Right ventricle myocardium inferior (tissue), 1 donor: ENCODE measurements around the gene CD63. TPM values are rescaled to one million over a fixed set of nuclear protein-coding genes. Genes with fewer than 3 reads are reported as not detected.
"Not testable (repeated sequence)": the region's sequence is repeated elsewhere in the genome, so short reads cannot be mapped to it uniquely, and the experiment has no call there.

Experiments used
- ATAC-seq: fragments of 200-7000 bp; cut with Tn5 transposase; one replicate; pipeline ENCODE4 v1.9.1; 2020; ENCODE audit warnings: mild to moderate bottlenecking, moderate library complexity
- DNase-seq: peaks from one replicate; pipeline ENCODE4 v3.0.0; 2021; ENCODE audit errors: missing footprints
- intact Hi-C: fragments of 100-400 bp; cut with DNase I; formaldehyde crosslinking; loops from one replicate; pipeline ENCODE4 v1.11.0; 2022
- long read RNA-seq: library from polyadenylated mRNA; unstranded; transcript quantifications from one replicate; pipeline ENCODE4 v2.0.0, GENCODE V29; 2021
- total RNA-seq: library from RNA; stranded (reverse); fragmentation: NEBNext Ultra II Directional; extraction: Animal tissue kit (Norgen Biotek cat#: 25700); gene quantifications from one replicate; pipeline ENCODE4 v1.2.1, GENCODE V29; 2021
- donor health status: DM: no; HTN: yes; CAD: no; lungs with severe emphysema.

Gene CD63, protein sequence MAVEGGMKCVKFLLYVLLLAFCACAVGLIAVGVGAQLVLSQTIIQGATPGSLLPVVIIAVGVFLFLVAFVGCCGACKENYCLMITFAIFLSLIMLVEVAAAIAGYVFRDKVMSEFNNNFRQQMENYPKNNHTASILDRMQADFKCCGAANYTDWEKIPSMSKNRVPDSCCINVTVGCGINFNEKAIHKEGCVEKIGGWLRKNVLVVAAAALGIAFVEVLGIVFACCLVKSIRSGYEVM
- total RNA-seq, result 790 TPM
- long read RNA-seq, transcript CD63-201 (8 exons, 1,070 nt), result major isoform, 127 of 150 reads
- long read RNA-seq, transcript CD63-214 (7 exons, 949 nt), result minor isoform, 5 of 150 reads
- long read RNA-seq, partial matches to known transcripts, result 8 of 150 reads
- long read RNA-seq, other reads (novel, unspliced or antisense), result 2 of 150 reads

DNA sequence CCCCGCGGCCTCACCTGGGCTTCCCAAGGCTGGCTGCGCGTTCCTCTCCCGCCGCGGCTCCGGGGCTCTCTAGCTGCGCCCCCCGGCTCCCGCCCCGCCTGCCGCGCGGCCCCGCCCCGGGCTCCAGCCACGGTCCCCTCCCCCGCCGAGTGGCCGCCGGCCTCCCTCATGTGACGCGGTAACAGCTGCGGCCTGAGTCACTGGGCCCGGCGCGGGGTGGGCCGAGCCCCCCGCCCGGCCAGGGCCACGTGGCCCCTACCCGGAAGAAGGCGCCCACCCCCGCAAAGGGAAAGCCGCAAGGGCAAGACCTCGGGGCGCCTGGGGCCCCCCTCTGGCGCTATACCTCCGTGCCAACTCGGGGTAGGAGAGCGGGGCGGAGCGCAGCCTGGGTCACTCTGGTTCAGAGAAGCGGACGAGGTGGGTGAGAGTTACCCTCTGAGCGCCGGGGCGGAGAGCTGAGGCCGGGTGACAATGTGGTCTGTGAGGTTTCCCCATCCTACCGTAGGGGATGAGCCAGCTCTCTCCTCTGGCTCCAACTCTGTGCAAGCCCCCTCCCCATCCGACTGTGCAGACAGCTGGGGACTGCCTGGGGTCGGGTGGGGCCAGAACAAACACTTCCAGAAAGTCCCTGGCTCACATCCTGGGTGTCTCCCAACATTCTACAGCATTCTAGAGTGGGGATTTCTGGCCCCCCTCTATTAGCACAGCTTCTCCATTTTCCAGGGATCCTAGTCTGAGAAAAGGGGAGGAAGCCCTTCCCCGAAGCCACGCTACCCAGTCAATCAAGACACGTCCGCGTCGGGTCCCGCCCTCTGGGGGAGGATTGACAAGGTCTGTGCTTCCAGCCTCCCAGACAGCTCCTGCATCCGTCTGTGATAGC is at the start of gene CD63:
Gene CD63 (minus strand): TSS at position 71 of the 880 bp plus-strand sequence. CDS start 668 bp downstream, outside the sequence.
- DNase-seq (peak; percentile 96), ATAC-seq (peak; percentile 90)
- intact Hi-C loops, result no loop called here

DNA sequence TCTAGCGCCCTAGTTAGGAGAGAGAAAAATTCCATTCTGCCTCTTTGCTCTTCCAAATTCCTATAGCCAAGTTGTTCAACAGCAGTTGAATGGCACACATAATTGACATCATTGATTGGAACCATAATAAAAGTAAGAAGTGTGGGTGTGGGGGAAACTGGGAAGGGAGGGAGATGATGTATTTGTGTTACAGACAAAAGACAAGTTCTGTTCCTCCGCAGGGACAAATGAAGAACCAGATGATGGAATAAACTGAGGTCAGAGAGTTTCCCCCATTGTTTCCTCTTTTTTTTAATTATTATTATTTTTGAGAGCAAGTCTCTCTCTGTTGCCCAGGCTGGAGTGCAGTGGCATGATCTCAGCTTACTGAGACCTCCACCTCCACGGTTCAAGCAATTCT is 49.0 kb upstream of the CD63 start:
- DNase-seq (no peak), ATAC-seq (no peak)
- intact Hi-C loops, result loop anchor here (1.0 kb wide), 1 partner anchor 16 kb away; no protein-coding TSS in a partner anchor

DNA sequence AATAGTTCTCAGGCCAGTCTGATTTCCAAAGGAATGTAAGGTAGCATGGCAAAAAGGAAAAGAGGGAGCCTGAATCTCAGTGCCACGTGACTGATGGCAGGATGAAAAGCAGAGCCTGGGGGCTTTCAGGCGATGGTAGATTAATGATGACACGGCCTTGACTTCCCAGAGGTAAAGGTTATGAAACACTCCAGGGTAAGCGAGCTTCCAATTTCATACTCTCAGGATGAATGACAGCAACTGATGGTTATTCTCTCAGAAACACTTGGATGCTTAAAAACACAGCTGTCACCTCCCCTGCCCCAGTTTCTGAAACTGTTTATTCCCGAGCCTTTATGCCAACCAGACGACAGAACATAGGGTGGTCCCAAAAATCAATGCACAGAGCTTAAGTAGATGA is 42.9 kb upstream of the CD63 start:
- DNase-seq (no peak), ATAC-seq (no peak)
- intact Hi-C loops, result no loop called here

DNA sequence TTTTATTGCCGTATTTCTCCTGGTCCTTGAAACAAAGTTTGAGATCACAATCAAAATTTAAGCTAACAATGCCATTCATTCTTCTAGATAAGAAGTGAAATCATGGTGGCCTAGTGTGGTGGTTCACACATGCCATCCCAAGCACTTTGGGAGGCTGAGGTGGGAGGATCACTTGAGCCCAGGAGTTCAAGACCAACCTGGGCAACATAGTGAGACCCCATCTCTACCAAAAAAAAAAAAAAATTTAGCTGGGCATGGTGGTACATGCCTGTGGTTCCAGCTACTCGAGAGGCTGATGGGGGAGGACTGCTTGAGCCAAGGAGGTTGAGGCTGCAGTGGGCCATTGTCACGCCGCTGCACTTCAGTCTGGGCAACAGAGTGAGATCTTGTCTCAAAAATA is 38.3 kb upstream of the CD63 start:
- DNase-seq (no peak), ATAC-seq (no peak)
- intact Hi-C loops, result no loop called here

DNA sequence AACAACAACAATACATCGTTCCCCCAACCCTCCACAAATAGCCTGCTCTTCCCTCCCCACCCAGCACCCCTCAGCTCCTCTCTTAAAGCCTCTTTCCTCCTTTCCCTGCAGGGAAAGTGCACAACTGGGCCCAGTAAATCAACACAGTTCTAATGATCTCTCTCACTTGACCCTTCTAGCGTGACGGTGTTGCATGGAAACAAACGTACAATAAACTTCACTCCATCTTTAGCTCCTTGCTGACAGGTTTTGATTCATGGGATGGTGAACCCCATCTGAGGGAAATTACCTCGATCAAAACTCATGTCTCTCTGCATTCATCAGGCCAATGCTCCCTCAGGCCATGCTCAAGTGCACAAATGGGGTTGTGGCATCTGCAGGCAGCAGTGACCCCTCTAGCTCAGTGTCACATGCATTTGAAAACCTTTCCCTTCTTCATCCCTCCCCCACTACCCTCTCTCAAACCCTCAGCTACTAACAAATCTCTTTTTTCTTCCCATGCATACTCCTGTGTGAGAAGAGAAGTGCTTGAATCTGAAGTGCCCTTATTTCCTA is 37.0 kb upstream of the CD63 start:
- intact Hi-C loops, result no loop called here
- DNase-seq (no peak), ATAC-seq (no peak)

DNA sequence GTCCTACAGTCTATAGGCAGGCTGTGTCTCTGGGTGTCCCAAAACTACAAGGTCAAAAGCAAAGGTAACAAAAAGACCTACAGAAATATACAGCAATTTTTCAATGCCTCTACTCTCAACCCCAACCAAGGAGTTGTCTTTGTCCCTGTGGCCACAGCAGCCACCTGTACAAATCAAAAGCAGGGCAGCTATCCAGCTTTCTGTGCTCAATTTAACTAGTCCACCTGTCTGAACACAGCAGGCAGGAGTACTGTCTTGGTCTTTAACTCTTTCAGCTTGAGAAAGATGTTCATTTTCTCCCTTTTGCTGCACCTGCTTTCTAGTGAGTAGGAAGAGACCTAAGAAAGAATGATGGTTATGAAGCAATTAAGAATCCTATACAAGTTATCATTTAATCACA is 33.8 kb upstream of the CD63 start:
- ATAC-seq (no peak), DNase-seq (no peak)
- intact Hi-C loops, result loop anchor here (1.0 kb wide), 1 partner anchor 15 kb away; no protein-coding TSS in a partner anchor

DNA sequence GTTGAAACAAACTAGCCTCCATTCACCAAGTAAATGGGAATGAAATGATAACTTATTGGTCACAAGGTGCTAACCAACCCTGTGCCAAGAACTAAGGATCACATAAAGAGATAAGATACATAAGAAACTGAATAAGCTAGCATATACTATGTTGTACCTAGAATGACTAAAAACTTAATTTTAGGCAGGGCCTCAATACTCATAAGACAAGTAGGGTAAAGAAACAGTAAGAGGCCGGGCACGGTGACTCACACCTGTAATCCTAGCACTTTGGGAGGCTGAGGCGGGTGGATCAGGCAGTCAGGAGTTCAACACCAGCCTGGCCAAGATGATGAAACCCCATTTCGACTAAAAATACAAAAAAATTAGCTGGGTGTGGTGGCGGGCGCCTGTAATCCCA is 31.9 kb upstream of the CD63 start:
- no peak for ATAC-seq
- intact Hi-C loops, result no loop called here

DNA sequence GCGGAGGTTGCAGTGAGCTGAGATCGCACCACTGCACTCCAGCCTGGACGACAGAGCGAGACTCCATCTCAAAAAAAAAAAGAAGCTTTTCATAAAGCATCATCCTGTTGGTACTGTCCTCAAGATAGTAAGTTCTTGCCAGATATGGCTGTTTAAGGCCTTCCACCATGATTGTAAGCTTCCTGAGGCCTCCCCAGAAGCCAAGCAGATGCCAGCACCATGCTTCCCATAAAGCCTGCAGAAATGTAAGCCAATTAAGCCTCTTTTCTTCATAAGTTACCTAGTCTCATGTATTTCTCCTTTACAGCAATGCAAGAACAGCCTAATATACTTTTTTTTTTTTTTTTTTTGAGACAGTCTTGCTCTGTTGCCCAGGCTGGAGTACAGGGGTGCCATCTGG is 29.8 kb upstream of the CD63 start:
- intact Hi-C loops, ATAC-seq, DNase-seq: not testable (repeated sequence)

More for the DNA sequence above, 31.9 kb upstream of the CD63 start:
- DNase-seq, result no peak

DNA sequence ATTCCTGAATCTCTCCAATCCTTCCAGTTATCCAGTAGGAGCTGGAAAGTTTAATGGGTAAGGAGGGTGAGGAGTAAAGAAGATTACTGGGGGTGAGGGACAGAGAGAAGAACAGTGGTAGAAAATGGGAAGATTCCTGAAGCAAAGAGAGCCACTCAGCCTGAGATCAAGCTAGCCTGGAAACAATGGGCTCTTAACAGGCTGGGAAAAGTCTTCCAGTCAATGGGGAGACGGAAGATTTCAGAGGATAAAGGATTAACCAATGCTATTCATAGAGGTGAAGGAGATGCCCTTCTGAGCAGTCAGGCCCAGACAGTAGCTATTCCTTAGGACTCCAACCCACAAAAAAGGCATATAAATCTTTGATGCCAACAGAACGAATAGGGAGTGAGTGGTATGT is 28.9 kb upstream of the CD63 start:
- ATAC-seq (no peak), DNase-seq (no peak)
- intact Hi-C loops, result no loop called here

DNA sequence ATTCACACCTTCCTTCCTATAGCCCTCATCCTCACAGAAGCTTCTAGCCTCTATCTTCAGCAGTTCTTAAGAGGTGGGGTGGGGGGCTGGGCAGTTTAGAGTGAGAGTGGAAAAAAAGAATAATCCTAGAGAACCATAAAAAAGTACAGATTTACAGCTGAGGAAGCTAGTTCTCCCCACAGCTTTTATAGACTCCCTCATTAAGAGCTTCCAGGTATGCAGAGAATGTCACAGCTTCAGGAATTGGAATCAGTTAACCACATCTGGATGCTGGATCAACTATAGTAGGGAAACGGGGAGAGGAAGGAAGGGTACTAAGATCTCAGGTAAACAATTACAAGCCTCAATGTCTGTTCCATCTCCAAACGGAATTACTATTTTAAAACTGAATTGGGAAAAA is 26.4 kb upstream of the CD63 start:
- DNase-seq (no peak), ATAC-seq (no peak)
- intact Hi-C loops, result no loop called here

DNA sequence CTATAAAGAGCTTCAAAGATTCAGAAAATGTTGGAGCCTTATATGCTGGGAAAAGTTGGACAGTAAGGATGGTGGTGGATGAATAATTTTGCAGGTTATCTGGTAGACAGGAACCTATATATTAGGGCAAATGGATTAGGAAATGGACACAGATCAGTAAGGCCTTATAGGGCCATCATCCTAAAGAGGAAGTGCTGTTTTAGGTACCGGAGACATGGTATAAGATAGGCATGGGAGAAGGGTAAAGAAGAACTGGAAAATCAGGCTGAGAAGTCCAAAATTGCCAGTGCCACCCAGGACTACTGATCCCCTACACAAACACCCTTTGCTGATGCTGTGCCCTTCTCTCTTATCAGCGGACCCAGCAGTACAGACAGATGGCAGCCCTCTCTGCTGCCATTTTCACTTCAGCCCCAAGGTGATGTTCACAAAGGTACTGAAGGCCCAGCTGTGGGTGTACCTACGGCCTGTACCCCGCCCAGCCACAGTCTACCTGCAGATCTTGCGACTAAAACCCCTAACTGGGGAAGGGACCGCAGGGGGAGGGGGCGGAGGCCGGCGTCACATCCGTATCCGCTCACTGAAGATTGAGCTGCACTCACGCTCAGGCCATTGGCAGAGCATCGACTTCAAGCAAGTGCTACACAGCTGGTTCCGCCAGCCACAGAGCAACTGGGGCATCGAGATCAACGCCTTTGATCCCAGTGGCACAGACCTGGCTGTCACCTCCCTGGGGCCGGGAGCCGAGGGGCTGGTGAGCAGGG is 19.6 kb upstream of the CD63 start:
- ATAC-seq (no peak), DNase-seq (no peak)
- intact Hi-C loops, result no loop called here

DNA sequence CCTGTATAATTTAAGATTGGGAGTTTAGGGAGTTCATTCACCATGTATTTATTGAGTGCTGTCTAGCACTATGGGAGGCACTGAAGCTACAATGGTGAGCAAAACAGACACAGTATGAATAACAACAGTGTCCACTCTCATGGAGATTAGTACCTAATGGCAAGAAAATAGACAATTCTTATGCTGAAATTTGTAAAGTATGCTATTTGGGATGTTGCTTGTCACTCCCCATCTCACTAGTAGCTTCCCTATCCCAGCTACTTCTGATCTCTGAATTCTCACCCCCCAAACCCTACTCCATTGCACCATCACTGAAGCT is 18.1 kb upstream of the CD63 start:
- no peak for ATAC-seq
- no peak for DNase-seq
- intact Hi-C loops, result no loop called here

DNA sequence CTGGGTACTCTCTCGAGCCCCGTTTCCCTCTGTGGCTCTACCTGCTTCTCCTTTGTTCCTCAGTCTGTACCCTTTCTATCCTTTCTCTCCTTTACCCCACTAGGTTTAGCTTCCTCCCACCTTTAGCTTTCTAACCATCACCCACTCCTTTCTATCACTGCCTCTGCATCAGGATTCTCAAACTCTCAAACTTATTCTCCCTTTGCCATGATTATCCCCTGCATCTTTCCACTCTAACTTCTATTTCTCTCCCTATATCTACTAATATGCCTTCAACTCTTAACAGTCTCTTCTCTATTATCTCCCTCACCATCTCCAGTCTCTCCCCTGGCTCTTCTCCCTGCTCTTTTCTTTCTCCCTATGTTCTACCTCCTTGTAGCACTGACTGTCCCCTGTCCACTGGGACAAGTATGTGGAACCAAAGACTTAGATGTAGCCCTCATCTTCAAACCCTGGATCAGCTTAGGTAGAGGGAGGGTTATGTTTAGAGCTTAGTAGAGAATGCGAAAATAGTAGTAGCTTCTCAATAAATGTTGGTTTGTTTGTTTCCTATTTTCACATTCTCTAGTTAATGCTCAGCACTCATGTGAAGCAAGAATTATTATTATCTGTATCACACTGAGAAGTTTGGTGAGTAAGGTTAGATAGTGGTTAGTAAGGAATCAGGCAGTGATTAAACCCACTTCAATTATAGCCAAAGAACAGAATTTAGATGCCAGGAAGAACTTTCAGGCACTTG is 17.5 kb upstream of the CD63 start:
- no peak for DNase-seq
- ATAC-seq, result no peak
- intact Hi-C loops, result no loop called here

DNA sequence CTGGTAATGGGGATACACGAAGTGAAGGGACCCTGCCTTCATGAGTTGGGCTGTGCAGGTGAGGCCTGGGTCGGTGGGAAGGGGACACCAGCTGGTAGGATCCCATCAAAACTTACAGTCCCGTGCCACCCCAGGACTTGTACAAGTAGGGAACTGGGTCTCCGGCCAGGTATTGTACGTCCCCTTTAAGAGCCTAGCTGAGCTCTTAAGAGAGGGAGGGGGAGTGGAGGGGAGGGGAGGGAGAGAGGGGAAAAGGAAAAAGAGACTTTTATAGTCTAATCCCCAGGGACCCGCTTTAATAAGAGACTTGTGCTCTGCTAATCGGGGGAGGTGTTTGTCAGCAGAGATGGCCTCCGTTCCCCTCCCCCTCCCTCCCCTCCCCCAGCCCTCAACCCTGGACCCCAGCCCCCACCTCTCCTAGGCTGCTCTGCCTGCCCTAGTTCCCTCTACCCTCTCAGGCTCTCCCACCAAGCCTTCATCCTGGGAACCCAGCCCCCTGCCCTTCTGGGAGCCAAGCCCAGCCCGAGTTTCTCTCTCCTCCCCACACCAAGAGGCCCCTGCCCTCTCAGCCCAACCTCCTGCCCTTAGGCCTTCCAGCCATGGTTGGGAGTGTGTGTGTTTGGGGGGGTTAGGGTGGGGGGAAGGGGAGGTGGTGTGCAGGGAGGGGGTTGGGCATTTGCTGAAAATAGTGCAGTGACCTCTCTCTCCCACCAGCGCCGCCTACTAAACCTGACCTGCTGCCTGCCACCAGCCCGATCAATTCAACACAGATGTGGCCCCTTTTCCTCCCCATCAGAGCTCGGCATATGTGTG is 16.8 kb upstream of the CD63 start:
- ATAC-seq (peak; percentile 40), DNase-seq (no peak)
- intact Hi-C loops, result no loop called here

DNA sequence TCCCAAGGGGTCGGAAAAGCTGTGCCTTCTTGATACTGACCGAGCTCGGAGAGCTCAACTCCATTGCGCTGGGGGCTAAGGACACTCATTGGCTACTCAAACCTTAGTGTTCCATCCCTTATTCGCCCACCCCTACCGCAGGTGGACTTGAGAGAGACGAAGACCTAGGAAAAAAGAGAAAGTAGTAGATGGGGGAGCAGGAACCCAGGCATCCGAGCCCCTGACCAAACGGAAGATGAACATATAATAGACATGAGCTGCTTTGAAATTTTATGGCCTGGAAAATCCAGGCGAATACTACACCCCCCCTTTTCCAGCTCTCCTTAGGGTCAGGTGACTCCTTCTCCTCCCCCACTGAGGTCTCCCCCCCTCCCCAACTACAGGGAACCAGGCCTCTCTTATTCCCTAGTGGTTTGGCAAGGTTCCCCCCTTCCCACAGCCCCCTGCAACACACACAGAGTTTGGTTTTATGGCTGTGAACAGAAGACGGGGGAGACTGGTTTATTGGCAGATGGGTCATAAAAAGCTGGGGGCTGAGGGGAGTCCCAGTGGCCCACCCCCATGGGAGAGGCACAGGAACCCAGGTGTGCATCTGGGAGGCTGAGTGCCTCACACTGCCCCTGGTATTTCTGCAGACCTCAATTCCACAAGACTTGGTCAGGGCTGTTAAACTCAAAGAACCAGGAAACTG is 15.7 kb upstream of the CD63 start:
- ATAC-seq, result no peak
- intact Hi-C loops, result loop anchor here (5.0 kb wide), 1 partner anchor 373 kb away; the partner anchor contains the start of genes RPL41 and ZC3H10
- DNase-seq, result no peak

DNA sequence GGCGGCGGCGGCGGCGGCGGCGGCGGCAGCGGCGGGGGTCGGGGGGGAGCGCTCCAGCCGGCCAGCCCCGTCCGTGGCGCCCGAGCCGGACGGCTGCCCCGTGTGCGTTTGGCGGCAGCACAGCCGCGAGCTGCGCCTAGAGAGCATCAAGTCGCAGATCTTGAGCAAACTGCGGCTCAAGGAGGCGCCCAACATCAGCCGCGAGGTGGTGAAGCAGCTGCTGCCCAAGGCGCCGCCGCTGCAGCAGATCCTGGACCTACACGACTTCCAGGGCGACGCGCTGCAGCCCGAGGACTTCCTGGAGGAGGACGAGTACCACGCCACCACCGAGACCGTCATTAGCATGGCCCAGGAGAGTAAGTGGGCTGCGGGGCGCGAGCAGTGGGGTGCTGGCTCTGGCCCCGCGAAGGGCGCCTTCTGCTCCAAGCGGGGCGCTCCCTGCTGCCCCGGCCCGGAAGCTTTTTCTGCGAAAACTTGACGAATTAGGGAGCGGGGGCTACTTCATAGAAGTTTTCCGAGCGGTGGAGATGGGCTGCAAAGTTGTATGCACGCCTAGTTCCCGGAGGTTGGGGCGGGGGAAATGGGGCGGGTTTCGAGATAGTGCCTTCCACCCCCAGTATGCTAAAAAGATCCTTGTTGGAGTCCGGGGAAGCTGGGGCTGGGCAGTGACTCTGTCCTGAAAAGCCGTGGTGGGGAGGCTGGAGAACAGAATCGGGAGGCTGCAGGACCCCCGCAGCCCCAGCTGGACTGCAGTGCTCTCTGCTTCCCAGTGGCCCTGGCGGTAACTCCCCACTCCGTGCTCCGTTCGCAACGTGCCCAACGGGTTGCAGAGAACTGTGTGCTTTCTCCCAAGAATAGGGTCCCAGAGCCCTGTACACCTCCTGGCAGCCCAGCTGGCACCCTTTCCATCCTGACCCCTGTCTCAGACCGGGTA is 14.9 kb upstream of the CD63 start:
- intact Hi-C loops, result loop anchor here (5.0 kb wide), 1 partner anchor 374 kb away; the partner anchor contains the start of genes RPL41 and ZC3H10
- ATAC-seq (peak; percentile 14), DNase-seq (peak; percentile 80)
